Smooth muscle cell (in vitro differentiated cells): ENCODE results near the gene BANP. TPM values are rescaled to one million over a fixed set of nuclear protein-coding genes. Genes with fewer than 3 reads are reported as not detected.

Source experiments
- DNase-seq: peaks from one replicate; lab custom pipeline; 2025; ENCODE audit not compliant: unreplicated experiment; lab: John Stamatoyannopoulos, UW
- H2AFZ ChIP-seq: fragments of 200-600 bp; sonication (generic); 2 replicates; pipeline ENCODE4 v1.6.0; 2016; ENCODE audit warnings: antibody characterized with exemption, low read depth, mild to moderate bottlenecking
- H3F3A ChIP-seq: fragments of 200-600 bp; sonication (generic); 2 replicates; pipeline ENCODE4 v1.6.0; 2017; ENCODE audit warnings: antibody characterized with exemption, low read depth
- H3K27ac ChIP-seq: fragments of 200-600 bp; sonication (generic); 2 replicates; pipeline ENCODE4 v1.5.1; 2016; ENCODE audit warnings: low read depth, mild to moderate bottlenecking
- H3K27me3 ChIP-seq: fragments of 200-600 bp; sonication (generic); 2 replicates; pipeline ENCODE4 v1.6.1; 2016; ENCODE audit warnings: low read depth, mild to moderate bottlenecking
- H3K36me3 ChIP-seq: fragments of 200-600 bp; sonication (generic); 2 replicates; pipeline ENCODE4 v1.5.1; 2016; ENCODE audit warnings: low read depth
- H3K4me1 ChIP-seq: fragments of 200-600 bp; sonication (generic); 2 replicates; pipeline ENCODE4 v1.5.1; 2016; ENCODE audit warnings: low read depth
- H3K4me2 ChIP-seq: fragments of 200-600 bp; sonication (generic); 2 replicates; pipeline ENCODE4 v1.6.0; 2016; ENCODE audit warnings: mild to moderate bottlenecking
- H3K4me3 ChIP-seq: fragments of 200-600 bp; sonication (generic); 2 replicates; pipeline ENCODE4 v1.5.1; 2016; ENCODE audit warnings: mild to moderate bottlenecking
- H3K79me2 ChIP-seq: fragments of 200-600 bp; sonication (generic); 2 replicates; pipeline ENCODE4 v1.6.0; 2016; ENCODE audit warnings: low read depth, mild to moderate bottlenecking
- H3K9ac ChIP-seq: fragments of 200-600 bp; sonication (generic); 2 replicates; pipeline ENCODE4 v1.6.0; 2016; ENCODE audit warnings: low read depth
- H3K9me3 ChIP-seq: fragments of 200-600 bp; sonication (generic); replicated peaks from 2 replicates; pipeline ENCODE4 v1.5.1; 2016; ENCODE audit warnings: low read depth
- H4K20me1 ChIP-seq: fragments of 200-600 bp; sonication (generic); 2 replicates; pipeline ENCODE4 v1.6.0; 2016; ENCODE audit warnings: low read depth
- CTCF ChIP-seq: fragments of 200-600 bp; sonication (generic); IDR thresholded peaks from 2 replicates; pipeline ENCODE4 v1.5.1; 2017; ENCODE audit warnings: borderline replicate concordance, mild to moderate bottlenecking, antibody characterized with exemption; ENCODE audit not compliant: insufficient read depth, poor library complexity, severe bottlenecking
- WGBS: methylation state at CpG from one replicate; pipeline ENCODE4 v1.1.7; 2016; ENCODE audit warnings: low lambda C conversion rate; 5-methylcytosine and 5-hydroxymethylcytosine counted together
- polyA plus RNA-seq: library from polyadenylated mRNA; unstranded; fragments of >200 nt; fragmentation: Nextera tagmentation; extraction: Ambion mirVana; gene quantifications from 2 replicates; pipeline ENCODE4 v1.2.1, GENCODE V29; 2016
- total RNA-seq: library from RNA; depleted of rRNA; stranded (reverse); fragments of >200 nt; gene quantifications from 2 replicates; pipeline ENCODE4 v1.2.3, GENCODE V29; 2014

The BANP gene
- total and polyA plus RNA-seq, 2 experiments from 2014 or later: 11.5 to 19.5 TPM

GRCh38 chr16:88058817-88059216 lies 107.6 kb downstream of the BANP start:
- Histone ChIP-seq H3K27ac (no peak overlapping the region), H4K20me1 (peaks cover 13% of the 10 kb centered on the region), H3K9me3 (no peaks in the 10 kb centered on the region), H2AFZ (no peak overlapping the region), H3K9ac (no peak overlapping the region), H3K27me3 (no peaks in the 10 kb centered on the region), H3K36me3 (no peaks in the 10 kb centered on the region), H3K4me1 (peaks cover 14% of the 10 kb centered on the region), H3K4me3 (no peak overlapping the region), H3K79me2 (no peaks in the 10 kb centered on the region), H3K4me2 (no peak overlapping the region), H3F3A (peaks cover 9% of the 10 kb centered on the region)
- 80% methylated on average over 12 of the region's 12 CpGs for WGBS
- no peak for DNase-seq
- TF ChIP-seq CTCF: no peak

- Histone ChIP-seq H3K4me1 (peaks cover 14% of the 10 kb centered on the region), H3K4me2 (no peak overlapping the region), H3K27me3 (no peaks in the 10 kb centered on the region), H3K9me3 (no peaks in the 10 kb centered on the region), H3K79me2 (no peaks in the 10 kb centered on the region), H3K4me3 (no peak overlapping the region), H3K9ac (no peak overlapping the region), H2AFZ (no peak overlapping the region), H4K20me1 (peaks cover 13% of the 10 kb centered on the region), H3K27ac (no peak overlapping the region), H3F3A (peaks cover 9% of the 10 kb centered on the region), H3K36me3 (no peaks in the 10 kb centered on the region)
- no peak for TF ChIP-seq CTCF
- WGBS: 97% methylated on average over 27 of the region's 27 CpGs
- DNase-seq: no peak
Measured at GRCh38 chr16:88059701-88060386, 108.6 kb downstream of the BANP start.

DNA sequence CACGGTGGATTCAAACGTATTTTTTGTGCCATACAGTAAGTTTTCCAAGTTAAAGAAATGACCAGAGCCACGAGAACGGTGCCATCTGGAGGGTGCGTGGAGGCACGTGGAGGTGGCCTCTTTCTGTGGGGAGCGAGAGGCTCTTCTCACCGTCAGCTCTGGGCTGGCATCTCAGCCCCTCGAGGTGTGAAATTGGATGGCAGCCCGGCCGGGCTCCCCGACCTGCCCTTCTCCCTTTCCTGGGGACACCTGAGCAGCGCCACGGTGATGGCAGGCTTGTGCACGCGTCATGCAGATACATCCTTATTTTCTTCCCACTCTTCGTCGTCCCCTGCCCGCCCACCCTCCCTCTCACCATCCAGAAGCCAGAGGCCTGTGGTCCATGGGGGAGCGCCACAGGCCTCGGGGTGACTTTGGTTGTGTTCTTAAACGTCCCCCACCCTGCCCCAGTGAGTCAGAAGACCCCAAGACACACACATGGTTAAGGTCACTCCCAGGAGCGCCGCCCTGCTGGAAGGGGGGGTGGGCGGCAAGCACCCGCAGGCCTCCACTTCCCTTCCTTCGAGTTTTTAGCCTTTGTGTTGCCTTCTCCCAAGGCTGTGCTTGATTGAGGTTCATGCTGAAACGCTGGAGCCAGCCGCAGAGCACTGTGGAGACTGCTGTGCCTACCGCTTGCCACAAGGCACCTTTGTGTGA lies 109.4 kb downstream of the BANP start:
- H3K4me1 ChIP-seq: peaks cover 14% of the 10 kb centered on the region
- no peaks in the 10 kb centered on the region for H3K9me3 ChIP-seq
- H2AFZ ChIP-seq: no peak overlapping the region
- no peak overlapping the region for H3K9ac ChIP-seq
- peaks cover 10% of the 10 kb centered on the region for H4K20me1 ChIP-seq
- peaks cover 9% of the 10 kb centered on the region for H3F3A ChIP-seq
- TF ChIP-seq CTCF: peak; percentile 14
- peak overlapping the region; percentile 12 for H3K4me2 ChIP-seq
- H3K4me3 ChIP-seq: no peak overlapping the region
- H3K27me3 ChIP-seq: no peaks in the 10 kb centered on the region
- peak overlapping the region; percentile 23 for H3K27ac ChIP-seq
- no peaks in the 10 kb centered on the region for H3K36me3 ChIP-seq
- no peaks in the 10 kb centered on the region for H3K79me2 ChIP-seq
- DNase-seq: no peak
- 97% methylated on average over 21 of the region's 30 CpGs for WGBS
